AG09309 (cell line): ENCODE data around the gene NTM.

Source experiments
- DNase-seq: peaks from one replicate; pipeline ENCODE4 v3.0.0-alpha.2; 2010; ENCODE audit warnings: low read depth
- H3K4me3 ChIP-seq: 2 replicates; pipeline ENCODE4 v1.5.1; 2011; ENCODE audit warnings: mild to moderate bottlenecking, low read depth, low read length, moderate library complexity; ENCODE audit not compliant: control insufficient read depth
- CTCF ChIP-seq: IDR thresholded peaks from 2 replicates; pipeline ENCODE4 v1.5.1; 2011; ENCODE audit warnings: mild to moderate bottlenecking, low read depth, low read length, inconsistent platforms; ENCODE audit not compliant: insufficient read depth, control insufficient read depth; ENCODE audit errors: missing control alignments

The NTM gene

GRCh38 chr11:132206993-132207392, 836.6 kb downstream of the NTM start:
- H3K4me3 ChIP-seq = no peak overlapping the region
- DNase-seq = no peak

DNA sequence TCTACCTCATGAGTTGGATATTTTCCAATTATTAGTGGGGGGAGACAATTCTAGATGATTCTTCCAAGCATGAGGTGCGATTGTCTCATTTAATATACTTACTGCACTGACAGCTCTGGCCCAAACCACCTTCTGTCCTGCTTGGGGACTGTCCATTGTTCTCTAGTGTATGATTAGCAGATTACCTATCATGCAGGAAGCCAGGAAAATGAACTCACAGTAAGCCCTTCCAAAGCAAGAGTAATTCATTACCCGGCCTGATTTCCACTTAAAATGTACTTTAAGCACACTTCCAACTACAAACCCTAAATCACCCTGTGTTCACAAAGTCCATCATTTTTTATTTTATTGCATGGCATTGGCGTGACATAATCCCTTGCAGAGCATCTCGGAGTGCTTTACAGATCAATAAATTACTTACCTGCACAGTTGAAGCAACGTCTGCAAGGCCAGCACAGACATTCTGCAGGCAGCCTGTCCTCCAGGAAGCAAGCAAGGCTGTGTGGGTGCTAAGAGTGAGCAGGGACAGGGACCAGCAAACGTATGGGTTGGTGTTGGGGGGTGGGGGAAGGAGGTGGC, 838.2 kb downstream of the NTM start:
- no peak for TF ChIP-seq CTCF
- no peak for DNase-seq
- H3K4me3 ChIP-seq = no peak overlapping the region

More at GRCh38 chr11:132206993-132207392, 836.6 kb downstream of the NTM start:
- TF ChIP-seq CTCF = no peak

GRCh38 chr11:132211479-132211878, 841.1 kb downstream of the NTM start:
- no peak overlapping the region for H3K4me3 ChIP-seq
- DNase-seq = no peak
- TF ChIP-seq CTCF = no peak

GRCh38 chr11:132217856-132218255, 847.4 kb downstream of the NTM start:
- no peak for DNase-seq
- H3K4me3 ChIP-seq = no peak overlapping the region
- no peak for TF ChIP-seq CTCF

DNA sequence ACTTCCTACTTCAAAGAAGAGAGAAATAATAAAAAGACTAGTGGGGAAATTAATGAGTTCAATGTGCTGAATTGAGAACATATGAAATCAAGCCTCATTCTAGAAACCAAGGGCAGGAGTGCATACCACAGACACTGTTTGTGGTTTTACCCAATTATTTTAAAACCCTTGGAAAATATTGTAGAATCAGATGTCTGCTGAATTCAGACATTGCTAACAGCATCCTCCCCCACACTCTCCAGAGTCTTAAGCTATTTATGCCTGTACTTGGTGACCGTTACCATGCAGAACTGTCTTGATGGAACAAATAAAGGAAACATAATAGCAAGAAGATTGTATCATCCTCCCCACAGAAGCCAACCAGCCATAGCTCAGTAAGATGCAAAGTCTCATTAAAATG, 850.1 kb downstream of the NTM start:
- TF ChIP-seq CTCF = no peak
- peak; percentile 89 for DNase-seq
- no peak overlapping the region for H3K4me3 ChIP-seq

DNA sequence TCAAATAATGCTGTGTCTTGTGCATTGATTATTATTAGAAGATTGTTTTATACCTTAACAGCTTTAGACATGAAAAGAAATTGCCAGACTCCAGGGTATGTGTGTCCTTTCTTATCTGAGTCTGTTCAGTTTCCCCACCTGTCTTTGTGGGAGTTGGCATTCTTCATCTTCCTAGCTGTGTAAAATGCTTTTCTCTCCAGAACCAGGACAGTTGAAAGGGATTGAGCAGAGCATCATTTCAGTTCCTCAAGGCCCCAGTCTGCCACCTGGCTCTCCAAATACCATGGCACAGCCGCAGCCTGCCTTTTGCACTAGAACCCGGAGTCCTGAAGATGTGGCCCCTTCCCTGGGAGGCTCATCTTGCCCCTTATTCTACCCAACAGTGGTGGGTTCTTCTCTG, 851.9 kb downstream of the NTM start:
- TF ChIP-seq CTCF = no peak
- no peak for DNase-seq

DNA sequence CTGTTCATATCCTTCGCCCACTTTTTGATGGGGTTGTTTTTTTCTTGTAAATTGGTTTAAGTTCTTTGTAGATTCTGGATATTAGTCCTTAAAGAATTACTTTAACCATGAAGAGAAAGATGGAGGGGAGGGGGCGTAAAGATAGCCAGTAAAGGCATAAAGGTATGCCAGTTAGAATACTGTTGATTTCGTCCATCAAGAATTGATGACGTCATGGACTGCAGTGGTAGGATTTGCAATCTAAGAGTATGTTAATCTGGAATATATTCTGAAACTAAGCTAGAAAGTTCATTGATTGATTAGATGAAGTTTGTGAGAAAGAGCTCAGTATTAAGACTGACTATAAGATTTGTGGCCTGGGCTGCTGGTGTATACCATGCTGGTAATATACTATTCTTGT, 856.1 kb downstream of the NTM start:
- no peak for TF ChIP-seq CTCF
- no peak for DNase-seq
- no peak overlapping the region for H3K4me3 ChIP-seq

More for the DNA sequence above, 851.9 kb downstream of the NTM start:
- no peak overlapping the region for H3K4me3 ChIP-seq
